HFFc6 (cell line): ENCODE data around the gene BLOC1S1. TPM values are rescaled to one million over a fixed set of nuclear protein-coding genes. Genes with fewer than 3 reads are reported as not detected.

Experiments used
- DNase-seq: peaks from one replicate; pipeline ENCODE4 v3.0.0-alpha.2; 2018
- H3K27ac Mint-ChIP-seq: 2 replicates; pipeline ENCODE4 v1.8.0; 2020; ENCODE audit warnings: mild to moderate bottlenecking, mixed read lengths
- H3K27me3 Mint-ChIP-seq: 2 replicates; pipeline ENCODE4 v1.8.0; 2021; ENCODE audit warnings: mild to moderate bottlenecking, moderate library complexity, mixed read lengths; ENCODE audit not compliant: insufficient read depth
- H3K36me3 Mint-ChIP-seq: 2 replicates; pipeline ENCODE4 v1.8.0; 2021; ENCODE audit warnings: low read depth, mixed read lengths
- H3K4me1 Mint-ChIP-seq: 2 replicates; pipeline ENCODE4 v1.8.0; 2020; ENCODE audit warnings: low read depth, mixed read lengths
- H3K4me3 Mint-ChIP-seq: 2 replicates; pipeline ENCODE4 v1.8.0; 2020; ENCODE audit warnings: mild to moderate bottlenecking, moderate library complexity, mixed read lengths
- H3K9me3 Mint-ChIP-seq: 2 replicates; pipeline ENCODE4 v1.8.0; 2020; ENCODE audit warnings: mild to moderate bottlenecking, mixed read lengths
- total RNA-seq, 6 experiments: library from RNA; stranded (reverse); fragmentation: NEBNext Ultra II Directional; extraction: Animal tissue kit (Norgen Biotek cat#: 25700); gene quantifications; 2 replicates in 1 of 6; 3 replicates in 5 of 6; pipeline ENCODE4 v1.2.3, GENCODE V29; 2021
- TF ChIP-seq, protein P1 (sequence below): fragments of 200-600 bp; sonication (generic); IDR thresholded peaks from 2 replicates; pipeline ENCODE4 v1.5.0; 2021; ENCODE audit warnings: antibody characterized with exemption, mild to moderate bottlenecking

BLOC1S1 gene
- total RNA-seq, 6 experiments from 2014 or later = 87.4 to 113 (median 104) TPM

DNA sequence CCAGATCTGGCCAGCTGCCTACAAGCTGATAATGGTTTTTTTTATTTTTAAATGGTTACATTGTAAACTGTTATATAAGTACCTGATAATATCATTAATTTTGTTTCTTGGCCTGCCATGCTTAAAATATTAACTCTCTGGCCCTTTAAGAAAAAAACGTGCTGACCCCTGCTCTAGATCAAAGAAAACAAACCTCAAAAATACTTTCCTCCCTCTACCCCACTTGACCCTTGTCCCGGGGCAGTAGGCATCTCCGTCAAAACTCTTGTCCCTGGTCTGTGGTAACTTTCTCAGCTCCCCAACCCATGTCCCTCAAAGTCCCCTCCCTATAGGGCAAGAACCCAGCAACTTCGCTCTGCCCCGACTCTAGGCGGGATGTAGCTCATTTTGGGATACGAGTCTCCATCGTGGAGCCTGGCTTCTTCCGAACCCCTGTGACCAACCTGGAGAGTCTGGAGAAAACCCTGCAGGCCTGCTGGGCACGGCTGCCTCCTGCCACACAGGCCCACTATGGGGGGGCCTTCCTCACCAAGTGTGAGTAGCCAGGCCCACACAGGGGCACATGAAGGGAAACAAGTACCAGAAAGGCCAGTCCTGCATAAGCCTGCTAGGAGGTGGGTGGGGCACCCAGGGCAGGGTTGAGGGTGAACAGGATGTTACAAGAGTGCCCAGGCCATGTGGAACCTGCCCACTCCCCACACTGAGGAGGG, 7.8 kb downstream of the BLOC1S1 start:
- peaks cover 43% of the 10 kb centered on the region for H3K36me3 Mint-ChIP-seq
- TF ChIP-seq, protein P1, sequence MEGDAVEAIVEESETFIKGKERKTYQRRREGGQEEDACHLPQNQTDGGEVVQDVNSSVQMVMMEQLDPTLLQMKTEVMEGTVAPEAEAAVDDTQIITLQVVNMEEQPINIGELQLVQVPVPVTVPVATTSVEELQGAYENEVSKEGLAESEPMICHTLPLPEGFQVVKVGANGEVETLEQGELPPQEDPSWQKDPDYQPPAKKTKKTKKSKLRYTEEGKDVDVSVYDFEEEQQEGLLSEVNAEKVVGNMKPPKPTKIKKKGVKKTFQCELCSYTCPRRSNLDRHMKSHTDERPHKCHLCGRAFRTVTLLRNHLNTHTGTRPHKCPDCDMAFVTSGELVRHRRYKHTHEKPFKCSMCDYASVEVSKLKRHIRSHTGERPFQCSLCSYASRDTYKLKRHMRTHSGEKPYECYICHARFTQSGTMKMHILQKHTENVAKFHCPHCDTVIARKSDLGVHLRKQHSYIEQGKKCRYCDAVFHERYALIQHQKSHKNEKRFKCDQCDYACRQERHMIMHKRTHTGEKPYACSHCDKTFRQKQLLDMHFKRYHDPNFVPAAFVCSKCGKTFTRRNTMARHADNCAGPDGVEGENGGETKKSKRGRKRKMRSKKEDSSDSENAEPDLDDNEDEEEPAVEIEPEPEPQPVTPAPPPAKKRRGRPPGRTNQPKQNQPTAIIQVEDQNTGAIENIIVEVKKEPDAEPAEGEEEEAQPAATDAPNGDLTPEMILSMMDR = no peak
- H3K27me3 Mint-ChIP-seq = peaks cover 15% of the 10 kb centered on the region
- H3K4me1 Mint-ChIP-seq = peaks cover 81% of the 10 kb centered on the region
- H3K27ac Mint-ChIP-seq = peak overlapping the region; percentile 67
- no peak for DNase-seq
- H3K4me3 Mint-ChIP-seq = no peak overlapping the region
- H3K9me3 Mint-ChIP-seq = no peaks in the 10 kb centered on the region

DNA sequence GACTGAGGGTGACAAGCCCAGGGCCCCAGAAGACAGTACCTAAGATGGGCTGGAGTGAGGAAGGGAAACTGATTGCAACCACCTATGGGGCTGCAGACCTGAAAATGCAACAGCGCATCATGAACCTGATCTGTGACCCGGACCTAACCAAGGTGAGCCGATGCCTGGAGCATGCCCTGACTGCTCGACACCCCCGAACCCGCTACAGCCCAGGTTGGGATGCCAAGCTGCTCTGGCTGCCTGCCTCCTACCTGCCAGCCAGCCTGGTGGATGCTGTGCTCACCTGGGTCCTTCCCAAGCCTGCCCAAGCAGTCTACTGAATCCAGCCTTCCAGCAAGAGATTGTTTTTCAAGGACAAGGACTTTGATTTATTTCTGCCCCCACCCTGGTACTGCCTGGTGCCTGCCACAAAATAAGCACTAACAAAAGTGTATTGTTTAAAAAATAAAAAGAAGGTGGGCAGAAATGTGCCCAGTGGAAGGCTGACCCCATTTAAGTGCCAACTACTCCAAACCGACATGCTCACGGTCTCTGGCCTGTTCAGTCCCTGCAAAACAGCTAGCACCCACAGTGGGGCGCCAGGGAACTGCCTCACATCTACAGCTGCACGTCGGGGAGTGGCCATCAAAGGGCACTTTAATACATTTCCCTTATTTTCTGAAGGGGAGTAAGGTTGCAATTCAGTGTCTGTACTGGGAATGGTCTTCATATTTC, 8.5 kb downstream of the BLOC1S1 start:
- H3K27me3 Mint-ChIP-seq = peaks cover 15% of the 10 kb centered on the region
- peak; percentile 57 for DNase-seq
- peaks cover 74% of the 10 kb centered on the region for H3K4me1 Mint-ChIP-seq
- peak overlapping the region; percentile 67 for H3K27ac Mint-ChIP-seq
- H3K36me3 Mint-ChIP-seq = peaks cover 43% of the 10 kb centered on the region
- TF ChIP-seq, protein P1 = peak; percentile 73
- no peaks in the 10 kb centered on the region for H3K9me3 Mint-ChIP-seq
- peak overlapping the region; percentile 20 for H3K4me3 Mint-ChIP-seq

DNA sequence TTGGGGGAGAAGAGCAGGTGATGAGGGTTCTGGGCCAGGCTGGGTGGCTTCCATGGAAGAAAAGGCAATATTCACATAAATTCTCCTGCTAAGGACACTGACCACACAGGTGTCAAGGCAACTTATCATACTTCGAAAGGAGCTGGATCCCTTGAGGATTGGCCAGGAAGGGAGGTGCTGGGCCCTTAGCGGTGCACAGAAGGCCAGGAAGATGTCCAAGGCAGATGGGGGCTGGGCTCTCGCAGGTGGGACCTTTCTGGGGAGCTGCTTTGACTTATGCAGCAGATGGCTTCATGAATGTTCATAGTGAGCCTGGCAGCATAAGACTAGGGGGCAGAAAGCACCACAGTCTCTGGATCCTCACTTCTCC, 9.1 kb downstream of the BLOC1S1 start:
- peaks cover 74% of the 10 kb centered on the region for H3K4me1 Mint-ChIP-seq
- TF ChIP-seq, protein P1 = peak; percentile 40; the same call in 1 of the 2 replicates
- no peaks in the 10 kb centered on the region for H3K9me3 Mint-ChIP-seq
- H3K27me3 Mint-ChIP-seq = peaks cover 14% of the 10 kb centered on the region
- peak overlapping the region; percentile 20 for H3K4me3 Mint-ChIP-seq
- DNase-seq = no peak
- peaks cover 43% of the 10 kb centered on the region for H3K36me3 Mint-ChIP-seq
- peak overlapping the region; percentile 67 for H3K27ac Mint-ChIP-seq

DNA sequence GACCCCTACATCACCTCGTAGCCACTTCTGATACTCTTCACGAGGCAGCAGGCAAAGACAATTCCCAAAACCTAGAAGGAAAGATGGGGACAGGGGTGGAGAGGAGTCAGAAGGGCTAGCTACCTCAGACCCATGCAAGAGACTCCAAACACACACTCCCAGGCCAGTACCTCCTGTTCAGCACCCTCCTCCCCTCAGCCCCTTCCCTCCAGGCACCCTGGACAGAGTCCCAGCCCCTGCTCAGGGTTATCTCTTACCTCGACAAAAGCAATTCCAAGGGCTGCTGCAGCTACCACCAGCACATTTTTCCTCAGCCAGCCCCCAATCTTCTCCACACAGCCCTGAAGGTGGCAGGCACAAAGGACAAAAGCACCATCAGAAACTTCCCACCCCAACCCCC, 9.7 kb downstream of the BLOC1S1 start:
- Mint-ChIP-seq H3K27me3 (peaks cover 15% of the 10 kb centered on the region), H3K27ac (peak overlapping the region; percentile 69), H3K9me3 (no peaks in the 10 kb centered on the region), H3K4me1 (peaks cover 74% of the 10 kb centered on the region), H3K4me3 (peak overlapping the region; percentile 93), H3K36me3 (peaks cover 43% of the 10 kb centered on the region)
- TF ChIP-seq, protein P1 = no peak
- no peak for DNase-seq

DNA sequence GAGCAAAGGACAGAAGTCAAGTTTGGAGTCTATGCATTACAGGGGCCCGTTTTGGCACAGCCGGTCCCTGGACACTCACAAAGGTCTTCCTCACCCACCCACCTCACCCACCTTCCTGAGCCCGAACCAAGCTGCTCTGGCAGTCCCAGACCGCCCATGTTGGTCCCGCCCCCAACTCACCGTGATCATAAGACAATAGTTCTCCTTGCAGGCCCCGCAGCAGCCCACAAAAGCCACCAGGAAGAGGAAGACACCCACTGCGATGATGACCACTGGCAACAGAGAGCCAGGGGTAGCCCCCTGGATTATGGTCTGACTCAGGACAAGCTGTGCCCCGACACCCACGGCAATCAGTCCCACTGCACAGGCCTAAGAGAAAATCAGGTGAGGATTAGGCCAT, 11.1 kb downstream of the BLOC1S1 start:
- TF ChIP-seq, protein P1 = no peak
- DNase-seq = no peak
- Mint-ChIP-seq H3K9me3 (no peaks in the 10 kb centered on the region), H3K27me3 (peaks cover 11% of the 10 kb centered on the region), H3K27ac (peak overlapping the region; percentile 90), H3K36me3 (peaks cover 43% of the 10 kb centered on the region), H3K4me1 (peaks cover 65% of the 10 kb centered on the region), H3K4me3 (peak overlapping the region; percentile 93)
